ENCODE results near the gene FHIT. TPM values are rescaled to one million over a fixed set of nuclear protein-coding genes. Genes with fewer than 3 reads are reported as not detected.
A peak's percentile ranks its signal among the peaks of the same experiment; 100 is the strongest.

Gene FHIT
- total and polyA plus RNA-seq, 9 donors: 5.1 to 11.8 (median 9.5) TPM

DNA sequence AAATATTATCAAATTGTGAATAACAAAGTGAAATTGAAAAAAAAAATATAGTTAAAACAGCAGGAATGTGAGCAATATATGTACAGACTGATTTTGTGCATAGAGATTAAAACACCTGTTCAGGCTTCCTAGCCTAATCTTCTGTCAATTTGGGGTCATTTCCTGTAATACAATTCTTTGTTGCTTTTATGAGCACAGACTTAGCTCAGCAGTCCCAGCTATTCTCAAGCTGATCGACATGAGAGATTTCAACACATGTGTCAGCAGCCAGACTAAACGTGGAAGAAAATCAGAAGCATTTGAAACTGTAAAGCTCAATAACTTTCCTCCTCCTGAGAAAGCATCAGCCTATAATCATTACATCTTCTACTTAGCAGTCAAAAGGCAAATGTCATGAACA lies 1.6 kb upstream of the FHIT start:
- no peaks in the 10 kb centered on the region for H3K27me3 ChIP-seq
- no peaks in the 10 kb centered on the region for H3K36me3 ChIP-seq
- H3K9me3 ChIP-seq: no peaks in the 10 kb centered on the region
- no peak for TF ChIP-seq EP300 (IDR thresholded peaks at IDR 0.05)
- no peak for TF ChIP-seq POLR2A (IDR thresholded peaks at IDR 0.05)
- TF ChIP-seq, protein P1, sequence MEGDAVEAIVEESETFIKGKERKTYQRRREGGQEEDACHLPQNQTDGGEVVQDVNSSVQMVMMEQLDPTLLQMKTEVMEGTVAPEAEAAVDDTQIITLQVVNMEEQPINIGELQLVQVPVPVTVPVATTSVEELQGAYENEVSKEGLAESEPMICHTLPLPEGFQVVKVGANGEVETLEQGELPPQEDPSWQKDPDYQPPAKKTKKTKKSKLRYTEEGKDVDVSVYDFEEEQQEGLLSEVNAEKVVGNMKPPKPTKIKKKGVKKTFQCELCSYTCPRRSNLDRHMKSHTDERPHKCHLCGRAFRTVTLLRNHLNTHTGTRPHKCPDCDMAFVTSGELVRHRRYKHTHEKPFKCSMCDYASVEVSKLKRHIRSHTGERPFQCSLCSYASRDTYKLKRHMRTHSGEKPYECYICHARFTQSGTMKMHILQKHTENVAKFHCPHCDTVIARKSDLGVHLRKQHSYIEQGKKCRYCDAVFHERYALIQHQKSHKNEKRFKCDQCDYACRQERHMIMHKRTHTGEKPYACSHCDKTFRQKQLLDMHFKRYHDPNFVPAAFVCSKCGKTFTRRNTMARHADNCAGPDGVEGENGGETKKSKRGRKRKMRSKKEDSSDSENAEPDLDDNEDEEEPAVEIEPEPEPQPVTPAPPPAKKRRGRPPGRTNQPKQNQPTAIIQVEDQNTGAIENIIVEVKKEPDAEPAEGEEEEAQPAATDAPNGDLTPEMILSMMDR (IDR thresholded peaks at IDR 0.05): no peak
- DNase-seq: no peak
- 53 to 76% (median 58%) methylated on average over 2 of the region's 2 CpGs for WGBS, 3 donors
- no peak overlapping the region for H3K27ac ChIP-seq
- H3K4me3 ChIP-seq: no peak overlapping the region
- peaks cover 2% of the 10 kb centered on the region for H3K4me1 ChIP-seq (ENCODE audit: insufficient read depth)
- intact Hi-C loops (cut with DNase I): no loop called here

DNA sequence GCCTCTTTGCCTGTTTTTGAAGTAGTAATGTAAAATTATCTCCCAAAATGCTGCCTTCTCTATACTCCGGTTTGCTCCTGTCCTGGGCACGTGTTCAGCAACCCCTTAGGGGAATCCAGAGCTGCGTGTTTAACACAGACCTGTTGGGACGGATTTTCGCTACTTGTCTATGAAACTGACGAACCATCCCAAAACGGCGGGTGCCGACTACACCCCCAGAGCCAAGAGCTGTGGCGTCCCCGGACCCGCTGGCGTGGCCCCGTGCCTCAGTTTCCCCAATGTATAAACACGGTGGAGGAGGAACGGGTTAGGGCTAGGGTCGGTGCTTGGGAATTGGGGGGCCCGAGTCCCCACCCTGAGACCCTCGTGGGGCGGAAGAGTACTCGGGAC lies 473 bp downstream of the FHIT start:
- Histone ChIP-seq H3K4me3 (peak overlapping the region; percentile 86), H3K36me3 (no peaks in the 10 kb centered on the region), H3K27ac (peak overlapping the region; percentile 76 to 78), H3K27me3 (no peaks in the 10 kb centered on the region), H3K9me3 (no peaks in the 10 kb centered on the region), H3K4me1 (ENCODE audit: insufficient read depth) (peaks cover 2% of the 10 kb centered on the region)
- WGBS, 3 donors: 4 to 15% (median 13%) methylated on average over 21 of the region's 21 CpGs
- intact Hi-C loops (cut with DNase I): no loop called here
- peak in 4 of 5 donors; percentile 52 to 66 (median 56) for DNase-seq
- TF ChIP-seq POLR2A (IDR thresholded peaks at IDR 0.05) (no peak), EP300 (IDR thresholded peaks at IDR 0.05) (no peak)
- TF ChIP-seq, protein P1 (IDR thresholded peaks at IDR 0.05): no peak

DNA sequence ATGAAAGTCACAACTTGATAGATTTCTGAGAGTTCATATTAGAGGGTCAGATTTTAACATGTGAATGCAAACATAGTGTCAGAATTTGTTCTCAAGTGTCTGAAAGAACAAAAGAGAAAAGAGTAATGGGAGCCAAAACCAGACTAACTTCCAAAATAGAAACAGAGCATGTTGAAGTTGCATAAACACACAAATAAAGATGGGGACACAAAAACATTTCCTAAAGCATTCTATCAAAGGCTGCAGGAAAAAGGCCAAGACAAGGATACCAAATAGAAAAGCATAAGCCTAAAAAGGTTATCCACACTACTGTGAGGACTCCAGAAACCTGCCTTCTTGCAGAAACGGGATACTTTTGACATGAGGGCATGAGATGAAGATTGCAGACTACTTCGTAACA lies 2.8 kb downstream of the FHIT start:
- no peaks in the 10 kb centered on the region for H3K27me3 ChIP-seq
- no peaks in the 10 kb centered on the region for H3K9me3 ChIP-seq
- 6 to 33% (median 9%) methylated on average over 2 of the region's 2 CpGs for WGBS, 3 donors
- no peaks in the 10 kb centered on the region for H3K36me3 ChIP-seq
- no peak for TF ChIP-seq POLR2A (IDR thresholded peaks at IDR 0.05)
- TF ChIP-seq, protein P1 (IDR thresholded peaks at IDR 0.05): no peak
- peak overlapping the region in 1 of 2 donors; percentile 25 for H3K27ac ChIP-seq
- intact Hi-C loops (cut with DNase I): no loop called here
- DNase-seq: no peak
- H3K4me1 ChIP-seq (ENCODE audit: insufficient read depth): peaks cover 2% of the 10 kb centered on the region
- H3K4me3 ChIP-seq: no peak overlapping the region

DNA sequence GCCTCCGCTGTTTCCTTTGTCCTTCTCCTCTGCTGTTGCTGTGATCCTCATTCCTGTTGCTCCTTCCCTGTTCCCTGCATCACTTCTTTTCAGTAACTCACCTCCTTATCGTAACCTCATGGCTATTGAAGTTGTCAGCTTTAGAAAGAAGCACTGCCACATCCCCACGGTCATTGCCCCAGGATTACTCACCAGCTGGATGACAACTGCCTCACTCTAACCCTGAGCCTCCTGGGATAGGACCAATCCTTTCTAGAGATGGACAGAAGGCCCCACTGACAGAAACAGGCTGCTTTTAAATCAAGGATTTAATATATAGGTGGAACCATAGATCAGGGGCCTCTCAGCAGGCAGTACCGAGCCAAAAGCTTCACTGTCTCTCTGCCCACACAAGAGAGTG lies 4.1 kb downstream of the FHIT start:
- H3K36me3 ChIP-seq: no peaks in the 10 kb centered on the region
- intact Hi-C loops (cut with DNase I): no loop called here

More for the DNA sequence above, 4.1 kb downstream of the FHIT start:
- WGBS, 3 donors: 71 to 95% (median 78%) methylated on average over 4 of the region's 4 CpGs
- TF ChIP-seq EP300 (IDR thresholded peaks at IDR 0.05): no peak
- TF ChIP-seq POLR2A (IDR thresholded peaks at IDR 0.05): no peak
- TF ChIP-seq, protein P1 (IDR thresholded peaks at IDR 0.05): no peak
- no peaks in the 10 kb centered on the region for H3K9me3 ChIP-seq
- no peaks in the 10 kb centered on the region for H3K27me3 ChIP-seq
- H3K4me1 ChIP-seq (ENCODE audit: insufficient read depth): peaks cover 2% of the 10 kb centered on the region
- DNase-seq: no peak
- no peak overlapping the region for H3K27ac ChIP-seq
- H3K4me3 ChIP-seq: no peak overlapping the region

Measured in ovary (tissue), 9 donors.